ENCODE measurements around the gene CCDC85B. TPM values are rescaled to one million over a fixed set of nuclear protein-coding genes. Genes with fewer than 3 reads are reported as not detected.

Gene CCDC85B
- total and polyA plus RNA-seq, 2 of the 8 experiments (the other 6 are each of a cell fraction or from before 2014, with no cell fraction given): 19.8 to 30.8 TPM

Other genes with a start within 250 kb of the CCDC85B start
- 25.5 and 27.5 TPM in 2 replicates for gene RELA, start 227.8 kb upstream of the CCDC85B start, total RNA-seq (2021; fragmentation: NEBNext Ultra II Directional; extraction: Animal tissue kit (Norgen Biotek cat#: 25700))
- gene RELA, start 227.8 kb upstream of the CCDC85B start, polyA plus RNA-seq (2011; rRNA removed): 21.9 and 28.8 TPM in 2 replicates
- gene KAT5, start 178.4 kb upstream of the CCDC85B start, total RNA-seq (2021; fragmentation: NEBNext Ultra II Directional; extraction: Animal tissue kit (Norgen Biotek cat#: 25700)): 36.4 and 37.4 TPM in 2 replicates
- 26.7 and 35.0 TPM in 2 replicates for gene KAT5, start 178.4 kb upstream of the CCDC85B start, polyA plus RNA-seq (2011; rRNA removed)
- 37.9 and 40.2 TPM in 2 replicates for gene RNASEH2C, start 169.9 kb upstream of the CCDC85B start, total RNA-seq (2021; fragmentation: NEBNext Ultra II Directional; extraction: Animal tissue kit (Norgen Biotek cat#: 25700))
- 60.3 and 74.8 TPM in 2 replicates for gene RNASEH2C, start 169.9 kb upstream of the CCDC85B start, polyA plus RNA-seq (2011; rRNA removed)
- gene AP5B1, start 109.7 kb upstream of the CCDC85B start, total RNA-seq (2021; fragmentation: NEBNext Ultra II Directional; extraction: Animal tissue kit (Norgen Biotek cat#: 25700)): 9.9 and 10.0 TPM in 2 replicates
- 7.6 and 10.3 TPM in 2 replicates for gene AP5B1, start 109.7 kb upstream of the CCDC85B start, polyA plus RNA-seq (2011; rRNA removed)
- 3.3 and 3.4 TPM in 2 replicates for gene OVOL1, start 103.6 kb upstream of the CCDC85B start, total RNA-seq (2021; fragmentation: NEBNext Ultra II Directional; extraction: Animal tissue kit (Norgen Biotek cat#: 25700))
- 2.6 and 3.3 TPM in 2 replicates for gene OVOL1, start 103.6 kb upstream of the CCDC85B start, polyA plus RNA-seq (2011; rRNA removed)
- 1.1 and 2.2 TPM in 2 replicates for gene SNX32, start 56.7 kb upstream of the CCDC85B start, total RNA-seq (2021; fragmentation: NEBNext Ultra II Directional; extraction: Animal tissue kit (Norgen Biotek cat#: 25700))
- gene SNX32, start 56.7 kb upstream of the CCDC85B start, polyA plus RNA-seq (2011; rRNA removed): 0.76 and 1.4 TPM in 2 replicates
- gene CFL1, start 32.5 kb upstream of the CCDC85B start, total RNA-seq (2021; fragmentation: NEBNext Ultra II Directional; extraction: Animal tissue kit (Norgen Biotek cat#: 25700)): 1,252 and 1,270 TPM in 2 replicates
- 1,365 and 1,809 TPM in 2 replicates for gene CFL1, start 32.5 kb upstream of the CCDC85B start, polyA plus RNA-seq (2011; rRNA removed)
- 30.2 and 36.0 TPM in 2 replicates for gene MUS81, start 30.2 kb upstream of the CCDC85B start, total RNA-seq (2021; fragmentation: NEBNext Ultra II Directional; extraction: Animal tissue kit (Norgen Biotek cat#: 25700))
- 31.5 and 44.1 TPM in 2 replicates for gene MUS81, start 30.2 kb upstream of the CCDC85B start, polyA plus RNA-seq (2011; rRNA removed)
- gene EFEMP2, start 17.9 kb upstream of the CCDC85B start, total RNA-seq (2021; fragmentation: NEBNext Ultra II Directional; extraction: Animal tissue kit (Norgen Biotek cat#: 25700)): 8.8 and 9.7 TPM in 2 replicates
- gene EFEMP2, start 17.9 kb upstream of the CCDC85B start, polyA plus RNA-seq (2011; rRNA removed): 17.2 and 24.2 TPM in 2 replicates
- gene CTSW, start 10.8 kb upstream of the CCDC85B start, total RNA-seq (2021; fragmentation: NEBNext Ultra II Directional; extraction: Animal tissue kit (Norgen Biotek cat#: 25700)): not detected in 2 replicates
- gene CTSW, start 10.8 kb upstream of the CCDC85B start, polyA plus RNA-seq (2011; rRNA removed): not detected in 2 replicates
- gene FIBP, start 2.2 kb upstream of the CCDC85B start, total RNA-seq (2021; fragmentation: NEBNext Ultra II Directional; extraction: Animal tissue kit (Norgen Biotek cat#: 25700)): 74.3 and 79.9 TPM in 2 replicates
- 173 and 184 TPM in 2 replicates for gene FIBP, start 2.2 kb upstream of the CCDC85B start, polyA plus RNA-seq (2011; rRNA removed)
- 6.3 and 7.5 TPM in 2 replicates for gene FOSL1, start 9.7 kb downstream of the CCDC85B start, total RNA-seq (2021; fragmentation: NEBNext Ultra II Directional; extraction: Animal tissue kit (Norgen Biotek cat#: 25700))
- gene FOSL1, start 9.7 kb downstream of the CCDC85B start, polyA plus RNA-seq (2011; rRNA removed): 7.2 and 11.6 TPM in 2 replicates
- 24.0 and 24.1 TPM in 2 replicates for gene C11orf68, start 28.4 kb downstream of the CCDC85B start, total RNA-seq (2021; fragmentation: NEBNext Ultra II Directional; extraction: Animal tissue kit (Norgen Biotek cat#: 25700))
- 51.2 and 68.5 TPM in 2 replicates for gene C11orf68, start 28.4 kb downstream of the CCDC85B start, polyA plus RNA-seq (2011; rRNA removed)
- gene DRAP1, start 28.8 kb downstream of the CCDC85B start, total RNA-seq (2021; fragmentation: NEBNext Ultra II Directional; extraction: Animal tissue kit (Norgen Biotek cat#: 25700)): 98.7 and 108 TPM in 2 replicates
- gene DRAP1, start 28.8 kb downstream of the CCDC85B start, polyA plus RNA-seq (2011; rRNA removed): 62.5 and 81.2 TPM in 2 replicates
- 1.3 and 1.9 TPM in 2 replicates for gene TSGA10IP, start 54.8 kb downstream of the CCDC85B start, total RNA-seq (2021; fragmentation: NEBNext Ultra II Directional; extraction: Animal tissue kit (Norgen Biotek cat#: 25700))
- gene TSGA10IP, start 54.8 kb downstream of the CCDC85B start, polyA plus RNA-seq (2011; rRNA removed): 6.0 and 8.2 TPM in 2 replicates
- gene SART1, start 71.1 kb downstream of the CCDC85B start, total RNA-seq (2021; fragmentation: NEBNext Ultra II Directional; extraction: Animal tissue kit (Norgen Biotek cat#: 25700)): 46.1 and 48.5 TPM in 2 replicates
- gene SART1, start 71.1 kb downstream of the CCDC85B start, polyA plus RNA-seq (2011; rRNA removed): 9.7 and 22.4 TPM in 2 replicates
- gene EIF1AD, start 111.5 kb downstream of the CCDC85B start, total RNA-seq (2021; fragmentation: NEBNext Ultra II Directional; extraction: Animal tissue kit (Norgen Biotek cat#: 25700)): 35.8 and 39.9 TPM in 2 replicates
- gene EIF1AD, start 111.5 kb downstream of the CCDC85B start, polyA plus RNA-seq (2011; rRNA removed): 29.5 and 32.6 TPM in 2 replicates
- gene BANF1, start 111.8 kb downstream of the CCDC85B start, total RNA-seq (2021; fragmentation: NEBNext Ultra II Directional; extraction: Animal tissue kit (Norgen Biotek cat#: 25700)): 330 and 345 TPM in 2 replicates
- gene BANF1, start 111.8 kb downstream of the CCDC85B start, polyA plus RNA-seq (2011; rRNA removed): 467 and 516 TPM in 2 replicates
- gene CST6, start 121.3 kb downstream of the CCDC85B start, total RNA-seq (2021; fragmentation: NEBNext Ultra II Directional; extraction: Animal tissue kit (Norgen Biotek cat#: 25700)): 1.6 and 1.8 TPM in 2 replicates
- 7.6 and 8.6 TPM in 2 replicates for gene CST6, start 121.3 kb downstream of the CCDC85B start, polyA plus RNA-seq (2011; rRNA removed)
- not detected in 2 replicates for gene CATSPER1, start 135.8 kb downstream of the CCDC85B start, total RNA-seq (2021; fragmentation: NEBNext Ultra II Directional; extraction: Animal tissue kit (Norgen Biotek cat#: 25700))
- gene CATSPER1, start 135.8 kb downstream of the CCDC85B start, polyA plus RNA-seq (2011; rRNA removed): not detected in 2 replicates
- 21.1 and 21.4 TPM in 2 replicates for gene GAL3ST3, start 158.5 kb downstream of the CCDC85B start, total RNA-seq (2021; fragmentation: NEBNext Ultra II Directional; extraction: Animal tissue kit (Norgen Biotek cat#: 25700))
- 21.1 and 35.0 TPM in 2 replicates for gene GAL3ST3, start 158.5 kb downstream of the CCDC85B start, polyA plus RNA-seq (2011; rRNA removed)
- gene SF3B2, start 161.7 kb downstream of the CCDC85B start, total RNA-seq (2021; fragmentation: NEBNext Ultra II Directional; extraction: Animal tissue kit (Norgen Biotek cat#: 25700)): 231 and 237 TPM in 2 replicates
- 182 and 270 TPM in 2 replicates for gene SF3B2, start 161.7 kb downstream of the CCDC85B start, polyA plus RNA-seq (2011; rRNA removed)
- 34.4 and 36.0 TPM in 2 replicates for gene PACS1, start 179.6 kb downstream of the CCDC85B start, total RNA-seq (2021; fragmentation: NEBNext Ultra II Directional; extraction: Animal tissue kit (Norgen Biotek cat#: 25700))
- 11.5 and 20.4 TPM in 2 replicates for gene PACS1, start 179.6 kb downstream of the CCDC85B start, polyA plus RNA-seq (2011; rRNA removed)

Measured in H1 (cell line).